ENCODE results near the gene ST3GAL5.
"Not testable (repeated sequence)": the region's sequence is repeated elsewhere in the genome, so short reads cannot be mapped to it uniquely, and the experiment has no call there.

The ST3GAL5 gene

DNA sequence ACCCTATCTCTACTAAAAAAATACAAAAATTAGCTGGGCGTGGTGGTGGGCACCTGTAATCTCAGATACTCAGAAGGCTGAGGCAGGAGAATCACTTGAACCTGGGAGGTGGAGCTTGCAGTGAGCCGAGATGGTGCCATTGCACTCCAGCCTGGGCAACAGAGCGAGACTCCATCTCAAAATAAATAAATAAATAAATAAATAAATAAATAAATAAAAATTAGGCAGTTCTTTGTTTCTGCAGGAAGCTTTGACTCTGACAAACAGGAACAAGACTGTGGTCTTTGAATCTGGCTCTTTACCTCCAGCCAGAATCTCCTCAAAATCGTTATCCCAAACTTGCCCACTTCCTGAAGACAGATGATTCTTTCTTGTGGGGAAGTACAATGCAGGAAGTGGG is 59.4 kb downstream of the ST3GAL5 start:
- not testable (repeated sequence) for DNase-seq

- no peak for DNase-seq
These were observed 60.1 kb downstream of the ST3GAL5 start for GRCh38 chr2:85828725-85829124.

GRCh38 chr2:85827879-85828569 is 60.8 kb downstream of the ST3GAL5 start:
- no peak for DNase-seq

- DNase-seq = peak; percentile 87
These were observed 61.6 kb downstream of the ST3GAL5 start for GRCh38 chr2:85826990-85827878.

DNA sequence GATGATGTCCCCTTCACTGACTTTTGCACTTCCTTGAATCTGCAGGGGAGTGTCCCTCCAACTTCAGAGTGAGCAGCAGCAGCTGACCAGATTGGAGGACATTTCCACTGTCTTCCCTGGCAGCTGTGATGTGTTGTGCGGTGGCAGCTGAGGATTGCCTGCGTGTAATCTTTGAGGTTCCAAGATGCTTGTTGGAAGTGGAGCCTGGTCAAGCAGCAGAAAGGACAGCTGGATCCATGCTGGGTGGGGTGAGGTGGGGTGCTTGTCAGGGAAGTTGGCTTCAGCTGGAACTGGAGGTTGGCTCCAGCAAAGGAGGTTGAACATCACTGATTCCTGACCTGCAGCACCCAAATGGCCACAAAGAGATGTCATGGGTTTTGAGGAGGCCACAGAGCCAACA is 64.8 kb downstream of the ST3GAL5 start:
- DNase-seq = no peak

DNA sequence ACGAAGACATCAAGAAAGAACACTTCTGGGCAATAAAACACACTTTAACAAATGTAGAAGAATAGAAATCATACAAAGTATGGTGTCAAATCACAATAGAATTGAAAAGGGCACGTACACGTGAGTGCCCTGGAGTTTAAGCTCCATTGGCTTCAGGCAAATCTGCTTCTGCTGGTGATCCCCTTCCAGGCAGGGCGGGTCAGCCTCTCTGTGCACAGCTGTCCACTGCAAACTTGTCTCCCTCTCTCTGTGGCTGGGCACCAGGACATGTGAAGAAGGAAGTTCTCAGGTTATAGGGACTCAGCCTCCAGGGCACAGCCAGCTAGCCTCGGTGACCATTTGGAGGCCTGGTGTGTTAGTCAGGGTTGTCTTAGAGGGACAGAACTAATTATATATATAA is 66.0 kb downstream of the ST3GAL5 start:
- no peak for DNase-seq

DNA sequence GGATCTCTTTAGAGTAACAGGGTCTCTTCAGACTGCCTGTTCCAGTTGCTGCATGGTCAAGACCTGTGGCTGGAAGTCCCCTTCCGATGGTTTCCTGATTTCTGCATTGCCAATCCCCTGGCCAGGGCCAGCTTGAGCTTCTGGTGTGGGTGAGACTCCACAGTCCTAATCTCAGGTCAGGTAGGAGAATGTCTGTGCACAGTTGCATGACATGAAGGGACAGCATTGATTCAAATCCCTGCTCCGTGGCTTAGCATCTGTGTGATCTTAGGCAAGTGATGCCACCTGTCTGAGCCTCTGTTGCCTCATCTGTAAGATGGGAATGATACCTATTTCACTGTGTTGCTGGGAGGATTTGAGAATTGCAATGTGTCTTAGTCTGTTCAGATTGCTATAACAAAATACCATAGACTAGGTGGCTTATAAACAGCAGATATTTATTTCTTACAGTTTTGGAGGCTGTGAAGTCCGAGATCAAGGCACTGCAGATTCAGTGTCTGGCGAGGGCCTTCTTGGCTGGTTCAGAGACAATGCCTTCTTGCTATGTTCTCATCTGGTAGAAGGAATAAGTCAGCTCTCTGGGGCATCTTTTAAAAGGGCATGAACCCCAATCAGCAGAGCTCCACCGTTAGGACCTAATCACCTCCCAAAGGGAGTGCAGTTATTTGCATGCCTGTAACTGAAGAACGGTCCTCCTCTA is 68.8 kb downstream of the ST3GAL5 start:
- DNase-seq = no peak

DNA sequence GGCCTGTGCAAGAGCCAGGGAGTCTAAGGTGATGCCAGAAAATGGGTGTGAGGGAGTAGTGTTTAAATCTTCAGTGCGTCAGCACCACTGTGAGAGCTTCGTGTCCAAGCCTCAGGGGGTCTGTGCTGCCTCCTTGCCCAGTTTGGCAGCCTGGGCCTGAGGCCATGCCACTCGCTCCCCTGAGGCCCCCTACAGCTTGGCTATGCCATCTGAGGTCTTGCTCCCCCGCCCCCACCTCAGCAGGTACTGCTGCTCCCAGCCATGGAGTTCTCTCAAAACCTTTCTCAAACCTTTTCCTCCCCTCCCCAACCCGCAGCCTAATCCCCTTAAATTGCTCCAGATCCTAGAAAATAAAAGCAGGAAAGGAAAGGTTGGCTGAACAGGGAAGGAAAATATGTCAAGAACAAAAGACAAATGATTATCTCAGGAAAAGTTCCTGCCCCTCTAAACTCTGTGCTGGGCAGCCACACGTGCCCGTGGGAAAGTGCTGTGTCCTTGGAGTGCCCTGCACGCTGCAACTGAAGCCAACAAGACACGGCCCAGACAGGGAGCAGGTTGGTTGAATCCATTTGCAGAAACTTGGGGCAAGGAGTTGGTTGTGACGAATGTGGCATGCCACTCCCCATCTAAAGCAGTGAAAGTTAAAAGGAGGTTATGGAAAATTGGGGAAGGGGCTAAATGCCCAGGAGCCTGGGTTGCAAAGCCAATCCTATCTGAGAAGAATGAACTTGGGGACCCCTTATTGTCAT is 73.8 kb downstream of the ST3GAL5 start:
- no peak for DNase-seq

GRCh38 chr2:85813982-85814801 is 74.6 kb downstream of the ST3GAL5 start:
- peak; percentile 92 for DNase-seq

GRCh38 chr2:85813211-85813981 is 75.4 kb downstream of the ST3GAL5 start:
- no peak for DNase-seq

- DNase-seq = no peak
These were observed 76.6 kb downstream of the ST3GAL5 start for GRCh38 chr2:85812094-85812735.

DNA sequence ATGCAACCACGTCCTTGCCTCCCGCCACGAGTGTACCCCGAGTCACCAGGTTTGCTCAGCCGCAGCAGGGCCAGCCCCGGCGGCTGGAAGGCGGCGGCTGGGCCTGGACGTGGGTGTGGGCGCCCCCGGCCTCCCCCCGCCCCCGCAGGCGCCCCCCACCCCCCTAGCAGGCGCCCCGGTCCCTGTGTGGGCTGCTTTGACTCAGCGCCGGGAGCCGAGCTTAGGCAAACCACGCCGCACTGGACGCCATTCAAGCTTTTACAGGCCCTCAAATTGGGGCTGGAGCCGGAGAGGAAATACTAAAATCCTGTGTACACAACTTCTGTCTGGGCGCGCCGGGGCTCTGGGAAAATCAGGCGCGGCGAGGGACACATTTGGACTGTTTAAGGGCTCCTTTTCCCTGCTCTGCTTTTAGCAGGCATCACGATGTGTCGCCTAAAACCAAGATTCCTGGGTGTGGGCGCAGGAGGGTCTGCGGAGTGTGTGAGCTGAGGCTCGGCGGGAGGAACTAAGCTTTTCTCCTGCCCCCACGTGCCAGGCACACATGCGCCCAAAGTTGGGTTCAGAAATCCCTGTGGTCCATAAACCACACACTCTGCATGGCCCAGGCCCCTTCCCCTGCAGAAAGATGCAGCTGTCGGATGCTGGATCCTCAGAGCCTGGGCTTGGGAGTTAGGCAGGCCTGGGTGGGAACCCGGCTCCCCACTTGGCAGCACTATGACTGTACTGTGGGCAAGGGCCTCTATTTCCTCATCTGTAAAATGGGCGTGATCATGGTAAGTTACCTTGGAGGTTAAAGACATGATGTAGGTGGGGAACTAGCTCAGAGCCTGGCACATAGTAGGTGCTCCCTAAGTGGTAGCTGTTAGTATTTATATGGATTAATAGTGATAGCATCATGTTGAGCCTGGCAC is 77.4 kb downstream of the ST3GAL5 start:
- DNase-seq = no peak

GRCh38 chr2:85810371-85811179 is 78.2 kb downstream of the ST3GAL5 start:
- DNase-seq = no peak

DNA sequence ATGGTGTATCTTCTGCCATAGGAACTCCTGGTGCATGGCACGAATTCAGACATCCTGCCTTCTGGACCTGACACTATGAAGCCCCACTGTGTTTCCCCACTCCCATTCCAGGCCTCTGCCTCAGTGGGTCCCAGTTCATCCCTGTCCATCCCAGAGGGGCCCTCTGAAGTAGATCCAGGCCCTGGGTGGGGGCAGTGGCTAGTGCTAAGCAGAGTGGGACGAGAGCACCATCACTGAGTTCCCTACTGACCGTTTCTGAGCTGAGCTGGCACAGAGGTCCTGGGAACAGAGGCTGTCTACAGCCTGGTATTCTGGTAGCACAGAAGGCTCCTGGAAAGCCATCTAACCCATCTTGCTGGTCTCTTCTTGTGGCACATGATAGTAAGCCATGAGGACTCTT is 81.0 kb downstream of the ST3GAL5 start:
- DNase-seq = no peak

DNA sequence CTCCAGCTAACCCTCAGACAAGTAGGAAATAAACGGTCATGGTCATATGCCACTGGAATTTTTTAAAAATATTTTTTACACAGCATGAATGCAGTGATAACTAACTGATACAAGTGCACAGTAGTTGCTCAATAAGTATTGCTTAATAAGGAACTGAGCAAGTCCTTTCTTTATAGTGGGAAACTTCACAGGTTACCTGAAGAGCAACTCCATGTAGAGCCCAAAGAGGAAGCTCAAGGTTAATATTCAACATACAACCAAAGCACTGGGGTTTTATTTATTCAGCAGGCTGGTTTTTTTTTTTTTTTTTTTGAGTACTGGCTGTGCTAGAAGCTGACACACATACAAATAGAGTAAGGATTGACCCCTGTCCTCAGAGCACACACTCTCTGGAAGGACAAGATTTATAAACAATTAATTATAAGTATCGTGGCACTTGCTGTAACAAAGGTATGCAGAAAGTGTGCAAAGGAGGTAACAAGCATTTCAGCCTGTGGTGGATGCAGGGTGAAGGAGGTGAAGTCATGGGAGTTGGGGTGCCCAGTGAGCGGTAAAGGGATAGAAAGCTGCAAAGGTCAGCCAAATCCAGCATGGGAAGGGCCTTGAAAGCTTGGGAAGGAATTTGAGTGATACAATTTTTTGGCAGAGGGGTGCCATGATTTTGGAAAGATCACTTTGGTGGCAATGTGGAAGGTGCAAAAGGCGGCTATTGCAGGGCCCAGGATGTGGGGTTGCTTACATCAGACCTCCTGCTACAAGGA is 82.3 kb downstream of the ST3GAL5 start:
- DNase-seq = no peak

DNA sequence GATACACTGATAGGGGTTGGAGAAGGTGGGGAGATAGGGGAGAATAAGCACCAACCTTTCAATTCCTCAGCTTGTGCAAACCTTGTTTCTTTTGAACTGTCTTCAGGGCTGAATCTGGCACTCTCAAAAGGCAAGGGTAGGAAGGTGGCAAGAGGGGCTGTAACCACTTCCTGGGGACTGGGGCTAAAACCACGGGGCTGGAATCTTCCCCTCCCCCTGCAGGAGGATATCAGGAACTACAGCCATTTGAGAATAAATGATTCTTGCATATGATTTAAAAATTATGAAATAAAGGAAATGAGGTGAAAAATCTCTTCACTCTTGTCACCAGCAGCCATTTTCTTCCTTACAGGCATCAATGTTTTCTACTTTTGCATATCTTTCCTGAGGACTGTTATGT is 84.2 kb downstream of the ST3GAL5 start:
- DNase-seq = peak; percentile 41

DNA sequence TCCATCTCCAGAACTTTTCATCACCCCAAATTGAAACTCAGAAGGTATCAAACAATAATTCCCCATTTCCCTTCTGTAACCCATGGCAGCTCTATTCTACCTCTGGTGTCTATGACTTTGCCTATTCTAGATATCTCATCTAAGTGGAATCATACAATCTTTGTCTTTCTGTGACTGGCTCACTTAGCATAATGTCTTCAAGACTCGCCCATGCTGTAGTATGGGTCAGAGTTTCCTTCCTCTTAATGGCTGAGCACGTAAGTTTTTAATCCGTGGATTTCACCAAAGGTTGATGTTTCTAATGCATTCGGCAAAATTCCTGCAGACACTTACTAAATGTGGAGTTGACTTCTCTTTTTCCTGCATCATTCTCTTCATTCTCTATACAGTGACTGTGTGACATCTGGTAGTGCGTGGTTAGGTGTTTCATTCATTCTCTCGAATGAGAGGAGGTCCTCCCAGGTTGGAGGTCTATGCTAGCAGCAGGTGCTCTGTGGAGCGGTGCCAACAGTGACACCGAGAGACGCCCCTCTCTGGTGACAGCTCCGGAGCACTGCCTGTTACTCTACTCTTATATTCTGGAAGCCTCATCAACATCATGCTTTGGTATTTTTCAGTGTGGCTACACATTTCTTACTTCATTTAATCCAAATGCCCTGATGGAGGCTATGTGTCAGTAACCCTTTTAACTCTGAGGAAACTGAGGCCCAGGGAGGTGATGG is 84.9 kb downstream of the ST3GAL5 start:
- no peak for DNase-seq
